Mesothelial cell of epicardium (in vitro differentiated cells): ENCODE results near the gene DNAH11. TPM values are rescaled to one million over a fixed set of nuclear protein-coding genes. Genes with fewer than 3 reads are reported as not detected.

Source experiments
- DNase-seq, 2 experiments: peaks; one replicate each; pipeline ENCODE4 v3.0.0; 2021; ENCODE audit warnings: low spot score in 2 of 2; ENCODE audit not compliant: unreplicated experiment in 2 of 2
- H3K27ac Mint-ChIP-seq: 2 replicates; pipeline ENCODE4 v1.8.0; 2021; ENCODE audit warnings: mixed read lengths
- H3K27me3 Mint-ChIP-seq: 2 replicates; pipeline ENCODE4 v1.8.0; 2021; ENCODE audit warnings: low read depth, mixed read lengths
- H3K36me3 Mint-ChIP-seq: 2 replicates; pipeline ENCODE4 v1.8.0; 2021; ENCODE audit warnings: mixed read lengths
- H3K4me1 Mint-ChIP-seq: 2 replicates; pipeline ENCODE4 v1.8.0; 2021; ENCODE audit warnings: mixed read lengths
- H3K4me3 Mint-ChIP-seq: 2 replicates; pipeline ENCODE4 v1.8.0; 2021; ENCODE audit warnings: mild to moderate bottlenecking, moderate library complexity, mixed read lengths
- H3K9me3 Mint-ChIP-seq: 2 replicates; pipeline ENCODE4 v1.8.0; 2021; ENCODE audit warnings: mixed read lengths
- CTCF ChIP-seq: fragments of 200-600 bp; sonication (generic); IDR thresholded peaks from one replicate; pipeline ENCODE4 v1.5.0; 2021; ENCODE audit warnings: antibody characterized with exemption; ENCODE audit not compliant: unreplicated experiment
- total RNA-seq: library from RNA; stranded (reverse); gene quantifications from 3 replicates; pipeline ENCODE4 v1.2.1, GENCODE V29; 2021

The DNAH11 gene
- total RNA-seq, 1 donor from 2014 or later = 0.80 TPM

DNA sequence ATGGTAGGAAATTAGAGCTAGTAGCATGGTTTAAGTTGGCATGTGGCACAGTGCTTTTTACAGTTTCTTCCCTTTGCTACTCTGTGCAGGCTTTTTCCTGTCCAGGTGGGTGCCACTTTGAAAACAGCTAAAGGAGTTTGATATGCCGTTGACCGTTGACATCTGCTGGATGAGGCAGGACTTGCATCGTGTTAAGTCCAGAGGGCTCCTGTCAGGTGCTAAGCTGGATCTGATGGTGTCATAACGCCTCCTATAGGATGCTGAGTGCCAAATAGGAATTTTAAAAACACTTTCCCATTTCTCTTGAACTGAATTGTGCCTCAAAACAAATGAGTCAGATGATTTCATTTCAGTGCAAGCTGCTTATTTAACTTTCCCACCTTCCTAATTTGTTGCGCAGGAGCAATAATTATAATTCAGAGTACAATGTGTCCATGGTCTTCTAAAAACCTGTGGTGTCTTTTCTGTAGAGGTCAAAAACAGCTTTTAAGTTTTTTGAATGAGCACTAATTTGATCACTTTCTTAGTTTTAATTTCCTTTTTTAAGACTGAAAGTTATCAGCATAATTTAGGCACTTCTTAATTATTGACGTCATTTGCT, 224.6 kb downstream of the DNAH11 start:
- Mint-ChIP-seq H3K9me3 (no peaks in the 10 kb centered on the region), H3K27ac (no peak overlapping the region), H3K36me3 (no peaks in the 10 kb centered on the region), H3K4me3 (no peak overlapping the region), H3K4me1 (peaks cover 5% of the 10 kb centered on the region), H3K27me3 (peaks cover 51% of the 10 kb centered on the region)
- peak in 1 of 2 experiments; percentile 39 for DNase-seq
- TF ChIP-seq CTCF = peak; percentile 27

DNA sequence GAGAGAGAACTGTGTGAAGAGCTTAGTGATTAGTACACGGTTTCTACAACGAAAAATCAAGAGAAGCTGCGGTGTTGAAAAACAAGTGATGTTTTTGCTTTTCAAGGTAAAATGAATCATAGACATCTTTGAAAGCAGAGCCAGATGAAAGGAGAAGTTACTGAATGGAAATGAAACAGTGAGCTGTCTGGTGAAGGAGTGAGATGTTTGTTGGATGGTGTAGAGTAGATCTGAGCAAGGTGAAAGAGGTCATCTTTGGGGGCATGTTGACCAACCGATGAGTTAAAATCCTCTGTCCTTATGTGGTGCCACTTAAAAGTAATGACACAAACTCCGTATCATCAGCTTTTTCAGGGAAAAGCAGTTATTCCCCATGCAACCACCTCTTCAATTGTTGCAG, 225.4 kb downstream of the DNAH11 start:
- Mint-ChIP-seq H3K36me3 (no peaks in the 10 kb centered on the region), H3K4me3 (no peak overlapping the region), H3K4me1 (peaks cover 14% of the 10 kb centered on the region), H3K27me3 (peaks cover 53% of the 10 kb centered on the region), H3K27ac (no peak overlapping the region), H3K9me3 (no peaks in the 10 kb centered on the region)
- DNase-seq = no peak
- no peak for TF ChIP-seq CTCF

DNA sequence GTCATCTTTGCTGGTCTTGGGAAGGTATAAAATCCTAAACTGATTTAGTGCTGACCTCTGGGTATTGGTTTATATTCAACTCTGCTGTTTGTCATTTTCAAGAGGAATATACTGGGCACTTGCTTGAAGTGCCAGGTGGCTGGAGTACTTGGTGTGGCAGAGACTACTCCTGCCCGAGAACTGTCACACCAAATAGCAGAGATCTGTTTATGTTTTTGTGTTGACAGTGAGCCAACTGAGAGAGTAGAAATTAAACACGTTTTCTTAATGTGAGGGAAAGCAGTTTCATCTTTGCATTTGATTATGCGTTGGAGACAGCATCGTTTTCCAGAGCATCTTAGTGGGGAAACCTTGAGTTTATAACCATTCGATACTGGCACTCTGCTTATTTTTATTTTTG, 228.4 kb downstream of the DNAH11 start:
- no peak for DNase-seq
- Mint-ChIP-seq H3K27me3 (peaks cover 53% of the 10 kb centered on the region), H3K9me3 (no peaks in the 10 kb centered on the region), H3K4me3 (no peak overlapping the region), H3K36me3 (no peaks in the 10 kb centered on the region), H3K27ac (no peak overlapping the region), H3K4me1 (peaks cover 17% of the 10 kb centered on the region)
- TF ChIP-seq CTCF = no peak

GRCh38 chr7:21771906-21772610, 229.2 kb downstream of the DNAH11 start:
- no peak for TF ChIP-seq CTCF
- H3K36me3 Mint-ChIP-seq = no peaks in the 10 kb centered on the region
- no peaks in the 10 kb centered on the region for H3K9me3 Mint-ChIP-seq
- H3K4me3 Mint-ChIP-seq = no peak overlapping the region
- H3K27ac Mint-ChIP-seq = peak overlapping the region; percentile 22
- H3K4me1 Mint-ChIP-seq = peaks cover 17% of the 10 kb centered on the region
- H3K27me3 Mint-ChIP-seq = peaks cover 50% of the 10 kb centered on the region
- no peak for DNase-seq

DNA sequence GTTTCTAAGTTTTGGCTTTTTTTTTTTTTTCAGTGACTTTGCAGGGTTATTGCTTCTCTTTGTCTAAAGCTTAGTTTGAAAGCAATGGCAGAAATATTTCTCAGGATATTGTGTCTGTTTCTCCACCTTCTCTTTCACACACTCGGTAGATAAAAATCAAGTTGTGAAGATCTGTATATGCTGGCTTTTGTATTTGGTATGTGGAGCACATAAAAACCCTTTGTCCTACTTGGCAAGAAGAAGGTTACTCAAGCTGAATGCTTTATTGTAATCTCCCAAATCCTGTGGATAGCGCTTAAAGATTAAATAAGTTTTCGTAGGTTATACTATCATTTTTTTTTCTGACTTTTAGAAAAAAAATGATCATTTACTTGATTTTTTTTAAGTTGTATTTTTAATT, 230.5 kb downstream of the DNAH11 start:
- DNase-seq = no peak
- Mint-ChIP-seq H3K4me3 (no peak overlapping the region), H3K27ac (no peak overlapping the region), H3K4me1 (peaks cover 17% of the 10 kb centered on the region), H3K36me3 (no peaks in the 10 kb centered on the region), H3K27me3 (peaks cover 41% of the 10 kb centered on the region), H3K9me3 (no peaks in the 10 kb centered on the region)
- TF ChIP-seq CTCF = no peak
